Body of pancreas (tissue), 4 donors: ENCODE results near the gene DIP2B. TPM values are rescaled to one million over a fixed set of nuclear protein-coding genes. Genes with fewer than 3 reads are reported as not detected.

Experiments
- ATAC-seq: fragments of 150-250 bp; one replicate; pipeline ENCODE4 v1.9.1; 2016
- DNase-seq, 4 donors: peaks; one replicate each; pipeline ENCODE4 v3.0.0-alpha.2; 2019
- H3K27ac ChIP-seq, 4 donors: fragments of 200-600 bp; sonication (generic); 1 replicate in 3 of 4; 2 replicates in 1 of 4; pipeline versions ENCODE4 v1.5.1 to v1.6.1; 2016 to 2019; ENCODE audit warnings: mild to moderate bottlenecking in 1 of 4, mixed read lengths in 1 of 4, moderate library complexity in 1 of 4
- H3K27me3 ChIP-seq, 2 donors: fragments of 200-600 bp; sonication (generic); one replicate each; pipeline ENCODE4 v1.6.0; 2016; ENCODE audit warnings: mild to moderate bottlenecking in 1 of 2
- H3K36me3 ChIP-seq, 2 donors: fragments of 200-600 bp; sonication (generic); replicated peaks in 1 of 2; 2 replicates each; pipeline ENCODE4 v1.5.1; 2016; ENCODE audit warnings: low read depth in 2 of 2; ENCODE audit not compliant: insufficient read depth in 1 of 2
- H3K4me1 ChIP-seq: fragments of 200-600 bp; sonication (generic); one replicate; pipeline ENCODE4 v1.6.0; 2016
- H3K4me3 ChIP-seq, 2 donors: fragments of 200-600 bp; sonication (generic); 1 replicate in 1 of 2; 2 replicates in 1 of 2; pipeline ENCODE4 v1.5.1; 2016 to 2019
- H3K9me3 ChIP-seq, 3 donors: fragments of 200-600 bp; sonication (generic); 1 replicate in 2 of 3; 2 replicates in 1 of 3; pipeline ENCODE4 v1.5.1; 2016
- CTCF ChIP-seq, 7 experiments: fragments of 450-650 bp in 4 of 7; fragments of 200-600 bp in 3 of 7; sonication (generic) in 3 of 7; IDR thresholded peaks; one replicate each; pipeline ENCODE4 v1.5.1; 2016 to 2019; ENCODE audit warnings: antibody characterized with exemption in 7 of 7
- POLR2A ChIP-seq, 3 donors: fragments of 450-650 bp; IDR thresholded peaks; one replicate each; pipeline ENCODE4 v1.6.1; 2016; ENCODE audit warnings: antibody characterized with exemption in 3 of 3, mild to moderate bottlenecking in 2 of 3
- WGBS, 2 donors: methylation state at CpG; one replicate each; pipeline ENCODE4 v1.1.5; 2017; 5-methylcytosine and 5-hydroxymethylcytosine counted together
- intact Hi-C: fragments of 100-400 bp; cut with DNase I; formaldehyde crosslinking; loops from one replicate; pipeline ENCODE4 v1.15.1; 2023
- total RNA-seq, 2 donors: library from RNA; depleted of rRNA; stranded (reverse); fragments of >200 nt; gene quantifications; one replicate each; pipeline ENCODE4 v1.1.0, GENCODE V29; 2016

The DIP2B gene
- total RNA-seq, 2 donors from 2014 or later: 15.8 to 28.7 TPM

- intact Hi-C loops: no loop called here
- H3K27me3 ChIP-seq: no peaks in the 10 kb centered on the region
- H3K4me3 ChIP-seq: no peak overlapping the region
- WGBS, 2 donors: 97 to 100% methylated on average over 1 of the region's 1 CpG
- DNase-seq (no peak), ATAC-seq (no peak)
- no peaks in the 10 kb centered on the region for H3K4me1 ChIP-seq
- peaks cover 0 to 26% of the 10 kb centered on the region in 2 donors for H3K36me3 ChIP-seq
- no peak for TF ChIP-seq CTCF (IDR thresholded peaks at IDR 0.05)
- no peak for TF ChIP-seq POLR2A (IDR thresholded peaks at IDR 0.05)
- H3K9me3 ChIP-seq: no peaks in the 10 kb centered on the region
- H3K27ac ChIP-seq: no peak overlapping the region
These were observed 194.4 kb downstream of the DIP2B start for GRCh38 chr12:50699154-50699553.

GRCh38 chr12:50699940-50700339, 195.2 kb downstream of the DIP2B start:
- WGBS, 2 donors: 85 to 90% methylated on average over 6 of the region's 6 CpGs
- H3K4me3 ChIP-seq: no peak overlapping the region
- ATAC-seq (no peak), DNase-seq (no peak)
- no peaks in the 10 kb centered on the region for H3K9me3 ChIP-seq
- H3K4me1 ChIP-seq: no peaks in the 10 kb centered on the region
- H3K27me3 ChIP-seq: no peaks in the 10 kb centered on the region
- peaks cover 0 to 27% of the 10 kb centered on the region in 2 donors for H3K36me3 ChIP-seq
- H3K27ac ChIP-seq: no peak overlapping the region
- intact Hi-C loops: no loop called here
- TF ChIP-seq POLR2A (IDR thresholded peaks at IDR 0.05) (no peak), CTCF (IDR thresholded peaks at IDR 0.05) (no peak)

- Histone ChIP-seq H3K27me3 (no peaks in the 10 kb centered on the region), H3K9me3 (no peaks in the 10 kb centered on the region), H3K27ac (no peak overlapping the region), H3K4me1 (no peaks in the 10 kb centered on the region), H3K36me3 (peaks cover 5 to 33% of the 10 kb centered on the region in 2 donors), H3K4me3 (no peak overlapping the region)
- DNase-seq: no peak
- TF ChIP-seq CTCF (IDR thresholded peaks at IDR 0.05): no peak
- no peak for TF ChIP-seq POLR2A (IDR thresholded peaks at IDR 0.05)
- intact Hi-C loops: no loop called here
- no peak for ATAC-seq
These were observed 201.8 kb downstream of the DIP2B start for GRCh38 chr12:50706606-50707005.

GRCh38 chr12:50707396-50707795, 202.6 kb downstream of the DIP2B start:
- Histone ChIP-seq H3K4me3 (no peak overlapping the region), H3K27ac (no peak overlapping the region), H3K27me3 (no peaks in the 10 kb centered on the region), H3K4me1 (no peaks in the 10 kb centered on the region), H3K36me3 (peaks cover 5 to 36% of the 10 kb centered on the region in 2 donors), H3K9me3 (no peaks in the 10 kb centered on the region)
- 93 to 98% methylated on average over 6 to 7 of the region's 7 CpGs for WGBS, 2 donors
- TF ChIP-seq POLR2A (IDR thresholded peaks at IDR 0.05): no peak
- TF ChIP-seq CTCF (IDR thresholded peaks at IDR 0.05): no peak
- DNase-seq: no peak
- no peak for ATAC-seq
- intact Hi-C loops: no loop called here

GRCh38 chr12:50708631-50709030, 203.8 kb downstream of the DIP2B start:
- H3K4me1 ChIP-seq: no peaks in the 10 kb centered on the region
- intact Hi-C loops: no loop called here
- DNase-seq: no peak
- 98 to 100% methylated on average over 2 of the region's 2 CpGs for WGBS, 2 donors
- no peaks in the 10 kb centered on the region for H3K27me3 ChIP-seq
- H3K4me3 ChIP-seq: no peak overlapping the region
- no peak for TF ChIP-seq POLR2A (IDR thresholded peaks at IDR 0.05)
- TF ChIP-seq CTCF (IDR thresholded peaks at IDR 0.05): no peak
- no peaks in the 10 kb centered on the region for H3K9me3 ChIP-seq
- H3K27ac ChIP-seq: no peak overlapping the region
- no peak for ATAC-seq
- peaks cover 5 to 36% of the 10 kb centered on the region in 2 donors for H3K36me3 ChIP-seq
